Measurements from ENCODE around the gene DOCK1.

The DOCK1 gene

GRCh38 chr10:127415116-127415515 is 509.9 kb downstream of the DOCK1 start:
- DNase-seq = no peak

- no peak for DNase-seq
These were observed 510.8 kb downstream of the DOCK1 start for GRCh38 chr10:127415901-127416581.

- no peak for DNase-seq
These were observed 511.8 kb downstream of the DOCK1 start for GRCh38 chr10:127417031-127417430.

GRCh38 chr10:127417686-127418401 is 512.6 kb downstream of the DOCK1 start:
- no peak for DNase-seq

GRCh38 chr10:127418536-127419168 is 513.4 kb downstream of the DOCK1 start:
- no peak for DNase-seq

GRCh38 chr10:127420138-127420684 is 515.0 kb downstream of the DOCK1 start:
- no peak for DNase-seq

GRCh38 chr10:127423218-127423915 is 518.1 kb downstream of the DOCK1 start:
- no peak for DNase-seq

- no peak for DNase-seq
These were observed 519.5 kb downstream of the DOCK1 start for GRCh38 chr10:127424594-127425264.

GRCh38 chr10:127426746-127427145 is 521.5 kb downstream of the DOCK1 start:
- DNase-seq = no peak

- DNase-seq = no peak
These were observed 522.7 kb downstream of the DOCK1 start for GRCh38 chr10:127427926-127428325.

- no peak for DNase-seq
These were observed 523.3 kb downstream of the DOCK1 start for GRCh38 chr10:127428385-127428980.

GRCh38 chr10:127429601-127430312 is 524.5 kb downstream of the DOCK1 start:
- DNase-seq = no peak

GRCh38 chr10:127431525-127431924 is 526.3 kb downstream of the DOCK1 start:
- DNase-seq = no peak

GRCh38 chr10:127434006-127434405 is 528.8 kb downstream of the DOCK1 start:
- no peak for DNase-seq

GRCh38 chr10:127435246-127435645 is 530.0 kb downstream of the DOCK1 start:
- DNase-seq = no peak

- no peak for DNase-seq
These were observed 535.1 kb downstream of the DOCK1 start for GRCh38 chr10:127440371-127440770.

- DNase-seq = no peak
These were observed 536.4 kb downstream of the DOCK1 start for GRCh38 chr10:127441350-127442219.

GRCh38 chr10:127442220-127442525 is 536.9 kb downstream of the DOCK1 start:
- DNase-seq = no peak

- no peak for DNase-seq
These were observed 538.9 kb downstream of the DOCK1 start for GRCh38 chr10:127444155-127444554.

- no peak for DNase-seq
These were observed 542.0 kb downstream of the DOCK1 start for GRCh38 chr10:127447197-127447596.

- DNase-seq = no peak
These were observed 544.3 kb downstream of the DOCK1 start for GRCh38 chr10:127449490-127449889.
